Upper lobe of left lung (tissue), 6 donors: ENCODE results near the gene ZNF185. TPM values are rescaled to one million over a fixed set of nuclear protein-coding genes. Genes with fewer than 3 reads are reported as not detected.

Experiments
- ATAC-seq, 2 donors: fragments of 200-7000 bp; cut with Tn5 transposase; one replicate each; pipeline ENCODE4 v1.9.1; 2022; ENCODE audit warnings: mild to moderate bottlenecking in 2 of 2, moderate library complexity in 2 of 2; ENCODE audit not compliant: low FRiP score in 2 of 2
- DNase-seq, 2 donors: peaks; one replicate each; pipeline ENCODE4 v3.0.0-alpha.2; 2019 to 2020
- H3K27ac ChIP-seq, 4 donors: fragments of 200-600 bp; sonication (generic); one replicate each; pipeline ENCODE4 v1.5.1; 2016 to 2019
- H3K27me3 ChIP-seq, 4 donors: fragments of 200-600 bp; sonication (generic); one replicate each; pipeline ENCODE4 v1.5.1; 2017 to 2019
- H3K36me3 ChIP-seq, 4 donors: fragments of 200-600 bp; sonication (generic); one replicate each; pipeline ENCODE4 v1.5.1; 2016 to 2019
- H3K4me1 ChIP-seq, 4 donors: fragments of 200-600 bp; sonication (generic); one replicate each; pipeline ENCODE4 v1.5.1; 2018 to 2019
- H3K4me3 ChIP-seq, 4 donors: fragments of 200-600 bp; sonication (generic); one replicate each; pipeline ENCODE4 v1.5.1; 2017 to 2019; ENCODE audit warnings: mild to moderate bottlenecking in 2 of 4, moderate library complexity in 1 of 4
- H3K9me3 ChIP-seq, 4 donors: fragments of 200-600 bp; sonication (generic); one replicate each; pipeline ENCODE4 v1.5.1; 2018 to 2019
- EP300 ChIP-seq, 4 donors: sonication (generic); formaldehyde crosslinking; IDR thresholded peaks; one replicate each; pipeline ENCODE4 v1.5.1; 2017; ENCODE audit warnings: antibody characterized with exemption in 4 of 4, control low read depth in 2 of 4
- POLR2A ChIP-seq, 4 donors: fragments of 450-650 bp; IDR thresholded peaks; one replicate each; pipeline ENCODE4 v1.5.1; 2016 to 2017; ENCODE audit warnings: antibody characterized with exemption in 4 of 4, mild to moderate bottlenecking in 2 of 4
- POLR2AphosphoS5 ChIP-seq, 2 donors: sonication (generic); formaldehyde crosslinking; IDR thresholded peaks; one replicate each; pipeline ENCODE4 v1.5.1; 2017; ENCODE audit warnings: antibody characterized with exemption in 2 of 2
- WGBS, 2 donors: methylation state at CpG; one replicate each; pipeline ENCODE4 v1.1.5; 2017 to 2018; 5-methylcytosine and 5-hydroxymethylcytosine counted together
- total RNA-seq, 6 donors: library from RNA; depleted of rRNA in 4 of 6; stranded (reverse); fragments of >200 nt in 4 of 6; gene quantifications; one replicate each; pipeline versions ENCODE4 v1.1.0 to v1.2.1, GENCODE V29; 2016 to 2021
- TF ChIP-seq, protein P1 (sequence below), 6 experiments: fragments of 450-650 bp in 4 of 6; fragments of 200-600 bp in 2 of 6; sonication (generic) in 2 of 6; IDR thresholded peaks; one replicate each; pipeline ENCODE4 v1.5.1; 2016 to 2019; ENCODE audit warnings: antibody characterized with exemption in 6 of 6
- donor health status: DM: no; HTN: no; CAD: no; lungs with moderate emphysema.
- donor health status: DM: no; HTN: yes; CAD: no; lungs with severe emphysema.

The ZNF185 gene
- total RNA-seq, 6 donors from 2014 or later: 13.6 to 26.4 (median 19.9) TPM

DNA sequence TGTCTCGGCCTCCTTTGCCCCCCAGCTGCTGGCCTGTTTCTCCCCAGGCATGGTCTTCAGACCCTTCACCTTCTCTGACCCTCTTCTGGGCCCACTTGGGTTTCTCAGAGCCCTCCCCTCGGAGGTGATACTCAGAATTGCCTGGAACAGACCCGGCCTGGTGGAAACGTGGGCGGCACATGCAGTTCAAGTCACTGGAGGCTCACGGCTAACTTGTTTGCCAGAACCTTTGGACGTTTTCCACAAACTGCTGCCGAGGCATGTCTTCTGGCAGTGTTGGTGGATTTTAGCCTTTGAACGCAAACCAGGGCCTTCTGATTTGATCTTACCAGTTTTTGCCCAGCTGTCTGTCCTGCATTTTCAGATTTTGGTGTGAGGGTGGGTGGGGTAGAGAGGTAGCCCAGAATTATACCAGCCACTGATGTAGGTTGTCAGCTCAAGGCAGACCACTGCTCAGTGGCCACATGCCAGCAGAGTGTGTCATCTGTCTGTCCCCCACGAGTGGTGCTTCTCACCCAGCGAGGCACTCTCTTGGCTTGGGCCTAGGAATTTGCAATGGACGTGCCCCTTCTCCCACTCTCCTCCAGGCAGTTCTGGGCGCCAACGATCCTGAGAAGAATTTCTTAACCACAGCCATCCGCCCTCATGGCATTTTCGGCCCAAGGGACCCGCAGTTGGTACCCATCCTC is 32.5 kb upstream of the ZNF185 start:
- no peak overlapping the region for H3K4me3 ChIP-seq
- DNase-seq (no peak), ATAC-seq (no peak)
- H3K27ac ChIP-seq: no peak overlapping the region
- H3K27me3 ChIP-seq: no peaks in the 10 kb centered on the region
- H3K9me3 ChIP-seq: no peaks in the 10 kb centered on the region
- H3K36me3 ChIP-seq: peaks cover 0 to 59% (median 26%) of the 10 kb centered on the region in 4 donors
- TF ChIP-seq, protein P1, sequence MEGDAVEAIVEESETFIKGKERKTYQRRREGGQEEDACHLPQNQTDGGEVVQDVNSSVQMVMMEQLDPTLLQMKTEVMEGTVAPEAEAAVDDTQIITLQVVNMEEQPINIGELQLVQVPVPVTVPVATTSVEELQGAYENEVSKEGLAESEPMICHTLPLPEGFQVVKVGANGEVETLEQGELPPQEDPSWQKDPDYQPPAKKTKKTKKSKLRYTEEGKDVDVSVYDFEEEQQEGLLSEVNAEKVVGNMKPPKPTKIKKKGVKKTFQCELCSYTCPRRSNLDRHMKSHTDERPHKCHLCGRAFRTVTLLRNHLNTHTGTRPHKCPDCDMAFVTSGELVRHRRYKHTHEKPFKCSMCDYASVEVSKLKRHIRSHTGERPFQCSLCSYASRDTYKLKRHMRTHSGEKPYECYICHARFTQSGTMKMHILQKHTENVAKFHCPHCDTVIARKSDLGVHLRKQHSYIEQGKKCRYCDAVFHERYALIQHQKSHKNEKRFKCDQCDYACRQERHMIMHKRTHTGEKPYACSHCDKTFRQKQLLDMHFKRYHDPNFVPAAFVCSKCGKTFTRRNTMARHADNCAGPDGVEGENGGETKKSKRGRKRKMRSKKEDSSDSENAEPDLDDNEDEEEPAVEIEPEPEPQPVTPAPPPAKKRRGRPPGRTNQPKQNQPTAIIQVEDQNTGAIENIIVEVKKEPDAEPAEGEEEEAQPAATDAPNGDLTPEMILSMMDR (IDR thresholded peaks at IDR 0.05): no peak
- TF ChIP-seq EP300 (IDR thresholded peaks at IDR 0.05) (no peak), POLR2A (IDR thresholded peaks at IDR 0.05) (no peak), POLR2AphosphoS5 (IDR thresholded peaks at IDR 0.05) (no peak)
- no peaks in the 10 kb centered on the region for H3K4me1 ChIP-seq
- WGBS, 2 donors: 90 to 97% methylated on average over 2 to 17 of the region's 17 CpGs

DNA sequence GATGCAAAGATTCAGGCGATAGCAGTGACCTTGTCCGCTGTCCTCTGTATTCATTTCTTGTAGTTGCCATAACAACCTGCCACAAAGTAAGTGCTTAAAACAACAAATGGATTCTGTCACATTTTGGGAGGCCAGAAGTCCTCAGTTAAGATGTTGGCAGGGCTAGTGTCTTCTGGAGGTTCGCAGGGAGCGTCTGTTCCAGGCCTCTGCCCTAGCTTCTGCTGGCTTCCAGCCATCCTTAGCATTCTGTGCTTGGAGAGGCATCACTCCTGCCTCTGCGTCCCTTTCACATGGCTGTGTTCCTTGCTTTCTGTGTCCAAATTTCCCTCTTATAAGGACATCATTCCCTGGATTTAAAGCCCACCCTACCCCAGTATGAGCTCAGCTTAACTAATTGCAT is 31.5 kb upstream of the ZNF185 start:
- no peaks in the 10 kb centered on the region for H3K27me3 ChIP-seq
- DNase-seq (no peak), ATAC-seq (no peak)
- H3K36me3 ChIP-seq: peaks cover 0 to 59% (median 25%) of the 10 kb centered on the region in 4 donors
- no peaks in the 10 kb centered on the region for H3K4me1 ChIP-seq
- no peaks in the 10 kb centered on the region for H3K9me3 ChIP-seq
- TF ChIP-seq EP300 (IDR thresholded peaks at IDR 0.05) (no peak), POLR2A (IDR thresholded peaks at IDR 0.05) (no peak), POLR2AphosphoS5 (IDR thresholded peaks at IDR 0.05) (no peak)
- TF ChIP-seq, protein P1 (IDR thresholded peaks at IDR 0.05): no peak
- 90 to 100% methylated on average over 1 to 5 of the region's 5 CpGs for WGBS, 2 donors
- no peak overlapping the region for H3K4me3 ChIP-seq
- H3K27ac ChIP-seq: no peak overlapping the region

DNA sequence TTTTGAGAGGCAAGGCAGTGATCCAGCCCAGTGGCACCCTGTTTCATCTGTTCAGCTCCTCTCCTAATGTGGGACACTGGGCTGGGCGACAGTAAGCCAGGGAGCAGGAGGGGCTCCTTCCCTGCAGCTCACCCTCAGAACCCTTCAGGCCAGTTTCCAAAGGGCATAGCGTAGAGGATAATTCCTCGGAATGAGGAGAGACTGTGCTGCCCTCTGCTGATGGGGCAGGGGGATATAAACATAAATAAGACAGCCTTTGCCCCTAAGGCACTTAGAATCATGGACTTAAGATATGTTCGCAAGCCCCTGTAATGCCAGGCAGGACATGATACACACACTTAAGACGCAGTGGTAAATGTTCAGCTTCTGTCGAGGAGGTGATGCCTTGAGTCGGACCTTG is 27.9 kb upstream of the ZNF185 start:
- 87 to 96% methylated on average over 4 to 7 of the region's 7 CpGs for WGBS, 2 donors
- no peak overlapping the region for H3K27ac ChIP-seq

DNA sequence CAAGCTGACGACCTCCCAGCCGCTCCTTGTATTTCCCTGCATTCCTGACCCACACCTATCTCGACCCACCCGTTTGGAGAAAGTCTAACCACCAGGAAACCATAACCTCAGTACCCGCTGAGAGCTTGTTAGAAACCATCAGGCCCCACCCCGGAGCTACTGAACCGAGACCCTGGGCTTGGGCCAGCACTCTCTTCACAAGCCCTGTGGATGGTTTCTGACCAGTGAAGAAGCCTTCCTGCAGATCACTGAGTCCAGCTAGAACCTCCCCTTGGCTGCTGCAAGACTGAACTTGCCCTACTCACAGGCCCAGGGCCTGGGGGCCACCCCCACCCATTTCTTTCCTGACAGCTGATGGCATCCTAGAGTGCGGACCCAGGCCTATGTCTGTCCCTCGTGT is 26.6 kb upstream of the ZNF185 start:
- Histone ChIP-seq H3K27me3 (no peaks in the 10 kb centered on the region), H3K4me3 (no peak overlapping the region), H3K9me3 (no peaks in the 10 kb centered on the region), H3K27ac (no peak overlapping the region), H3K36me3 (peaks cover 0 to 32% (median 14%) of the 10 kb centered on the region in 4 donors), H3K4me1 (no peaks in the 10 kb centered on the region)
- ATAC-seq: no peak
- TF ChIP-seq POLR2AphosphoS5 (IDR thresholded peaks at IDR 0.05) (no peak), POLR2A (IDR thresholded peaks at IDR 0.05) (no peak), EP300 (IDR thresholded peaks at IDR 0.05) (no peak)
- TF ChIP-seq, protein P1 (IDR thresholded peaks at IDR 0.05): no peak
- WGBS, 2 donors: 71 to 82% methylated on average over 7 to 9 of the region's 9 CpGs
- no peak for DNase-seq

More for the DNA sequence above, 27.9 kb upstream of the ZNF185 start:
- H3K36me3 ChIP-seq: peaks cover 0 to 44% (median 19%) of the 10 kb centered on the region in 4 donors
- TF ChIP-seq EP300 (IDR thresholded peaks at IDR 0.05) (no peak), POLR2AphosphoS5 (IDR thresholded peaks at IDR 0.05) (no peak), POLR2A (IDR thresholded peaks at IDR 0.05) (no peak)
- TF ChIP-seq, protein P1 (IDR thresholded peaks at IDR 0.05): no peak
- no peaks in the 10 kb centered on the region for H3K9me3 ChIP-seq
- H3K4me1 ChIP-seq: no peaks in the 10 kb centered on the region
- ATAC-seq (no peak), DNase-seq (no peak)
- H3K4me3 ChIP-seq: no peak overlapping the region
- no peaks in the 10 kb centered on the region for H3K27me3 ChIP-seq

DNA sequence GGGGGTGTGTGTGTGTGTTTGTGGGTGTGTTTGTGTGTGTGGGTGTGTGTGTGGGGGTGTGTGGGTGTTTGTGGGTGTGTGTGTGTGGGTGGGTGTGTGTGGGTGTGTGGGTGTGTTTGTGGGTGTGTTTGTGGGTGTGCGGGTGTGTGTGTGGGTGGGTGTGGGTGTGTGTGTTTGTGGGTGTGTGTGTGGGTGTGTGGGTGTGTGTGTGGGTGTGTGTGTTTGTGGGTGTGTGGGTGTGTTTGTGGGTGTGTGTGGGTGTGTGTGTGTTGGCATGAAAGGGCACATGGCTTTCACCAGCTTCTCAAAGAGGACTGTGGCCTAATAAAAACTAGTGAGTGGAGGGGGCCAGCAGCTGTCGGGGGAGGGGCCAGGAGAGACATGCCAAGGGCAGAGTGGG is 25.3 kb upstream of the ZNF185 start:
- Histone ChIP-seq H3K36me3 (peaks cover 0 to 25% (median 11%) of the 10 kb centered on the region in 4 donors), H3K9me3 (no peaks in the 10 kb centered on the region), H3K4me1 (no peaks in the 10 kb centered on the region), H3K27me3 (no peaks in the 10 kb centered on the region), H3K4me3 (no peak overlapping the region), H3K27ac (no peak overlapping the region)
- ATAC-seq (no peak), DNase-seq (no peak)
- TF ChIP-seq POLR2AphosphoS5 (IDR thresholded peaks at IDR 0.05) (no peak), POLR2A (IDR thresholded peaks at IDR 0.05) (no peak), EP300 (IDR thresholded peaks at IDR 0.05) (no peak)
- TF ChIP-seq, protein P1 (IDR thresholded peaks at IDR 0.05): no peak
- 70 to 92% methylated on average over 1 to 2 of the region's 2 CpGs for WGBS, 2 donors
